NCI-H526 treated with DMSO at 0.1 percent for 48 hours (cell line): Measurements from ENCODE around the gene MIPOL1.

Source experiments
- DNase-seq: peaks from one replicate; lab custom pipeline; 2025; lab: John Stamatoyannopoulos, UW

MIPOL1 gene

DNA sequence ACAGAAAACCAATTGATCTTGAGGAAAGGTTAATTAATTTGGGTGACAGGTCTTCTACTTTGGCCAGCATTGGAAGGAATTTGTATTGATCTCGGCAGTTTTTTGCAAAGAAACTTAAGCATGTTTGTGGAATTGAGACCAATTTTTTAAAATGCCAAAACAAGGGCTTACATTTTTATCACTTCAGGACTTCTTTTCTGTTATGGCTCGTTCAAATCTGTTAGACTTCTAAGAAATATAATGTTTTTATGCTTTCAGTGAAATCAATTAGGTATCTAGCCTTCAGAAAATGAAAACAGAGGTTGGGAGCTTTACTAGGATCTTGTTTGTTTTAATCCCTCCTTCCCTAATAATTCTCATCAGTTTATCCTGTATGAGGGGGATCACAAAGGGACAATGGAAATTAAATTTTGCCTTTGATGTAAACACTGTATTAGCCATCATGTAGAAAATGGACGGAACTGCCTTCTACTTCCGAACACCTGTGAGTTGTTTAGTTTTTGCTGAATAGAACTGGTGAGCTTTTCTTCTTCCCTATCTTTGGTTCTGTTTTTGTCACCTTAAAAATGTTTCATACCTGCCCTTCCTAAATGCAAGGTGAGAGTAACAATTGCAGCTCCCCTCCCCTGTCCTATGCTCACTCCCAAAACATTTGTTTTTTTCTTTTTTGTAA lies 389.5 kb downstream of the MIPOL1 start:
- DNase-seq: no peak

DNA sequence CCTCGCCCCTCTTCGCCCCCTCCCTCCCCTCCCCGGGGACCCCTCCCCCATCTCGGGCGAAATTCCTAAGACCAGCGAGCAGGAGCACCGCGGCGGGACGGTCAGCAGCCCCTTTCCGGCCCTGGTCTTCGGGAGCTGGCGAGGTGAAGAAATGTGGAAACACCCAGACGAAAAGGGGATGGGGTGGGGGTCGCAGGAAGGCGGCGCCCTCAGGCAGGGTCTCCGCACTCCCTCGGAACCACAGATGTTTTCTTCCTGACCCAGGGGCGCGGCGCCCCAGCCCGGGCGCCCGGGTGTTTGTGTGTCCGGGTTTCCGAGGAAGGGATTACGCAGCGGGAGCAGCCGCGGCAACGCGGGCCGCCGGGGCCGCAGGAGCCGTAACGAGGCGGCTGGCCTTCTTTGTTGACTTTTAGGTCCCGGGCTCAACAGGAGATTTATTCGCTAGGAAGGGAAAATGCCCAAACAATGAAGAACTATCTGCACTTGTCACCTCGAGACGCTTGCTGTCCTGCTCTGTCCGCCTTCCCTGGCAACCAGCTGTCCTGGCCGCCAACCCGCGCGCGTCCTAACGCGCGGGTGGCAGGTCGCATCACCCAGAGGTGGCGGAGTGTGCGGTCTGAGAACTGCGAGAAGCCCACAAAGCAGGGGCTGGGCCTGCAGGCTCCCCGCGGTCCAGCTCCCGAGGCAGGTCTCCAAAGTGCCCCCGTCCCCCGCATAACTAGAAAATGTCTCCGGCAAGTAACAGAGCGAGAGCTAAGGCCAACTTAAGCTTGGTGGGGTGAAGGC lies 390.3 kb downstream of the MIPOL1 start:
- no peak for DNase-seq

DNA sequence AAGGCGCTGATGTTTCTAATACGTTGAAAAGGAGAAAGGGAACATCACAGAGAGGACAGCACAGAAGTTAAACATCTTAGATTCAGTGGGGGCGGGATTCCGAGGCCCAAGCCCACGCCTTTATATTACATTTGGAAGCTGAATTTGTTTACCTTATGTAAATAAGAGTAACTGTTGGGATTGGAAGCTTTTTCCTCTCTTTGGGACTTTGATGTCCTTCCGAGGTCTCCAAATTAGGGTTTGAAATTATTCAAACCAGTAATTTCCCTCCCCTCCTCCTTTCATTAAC lies 390.9 kb downstream of the MIPOL1 start:
- DNase-seq: peak; percentile 39

DNA sequence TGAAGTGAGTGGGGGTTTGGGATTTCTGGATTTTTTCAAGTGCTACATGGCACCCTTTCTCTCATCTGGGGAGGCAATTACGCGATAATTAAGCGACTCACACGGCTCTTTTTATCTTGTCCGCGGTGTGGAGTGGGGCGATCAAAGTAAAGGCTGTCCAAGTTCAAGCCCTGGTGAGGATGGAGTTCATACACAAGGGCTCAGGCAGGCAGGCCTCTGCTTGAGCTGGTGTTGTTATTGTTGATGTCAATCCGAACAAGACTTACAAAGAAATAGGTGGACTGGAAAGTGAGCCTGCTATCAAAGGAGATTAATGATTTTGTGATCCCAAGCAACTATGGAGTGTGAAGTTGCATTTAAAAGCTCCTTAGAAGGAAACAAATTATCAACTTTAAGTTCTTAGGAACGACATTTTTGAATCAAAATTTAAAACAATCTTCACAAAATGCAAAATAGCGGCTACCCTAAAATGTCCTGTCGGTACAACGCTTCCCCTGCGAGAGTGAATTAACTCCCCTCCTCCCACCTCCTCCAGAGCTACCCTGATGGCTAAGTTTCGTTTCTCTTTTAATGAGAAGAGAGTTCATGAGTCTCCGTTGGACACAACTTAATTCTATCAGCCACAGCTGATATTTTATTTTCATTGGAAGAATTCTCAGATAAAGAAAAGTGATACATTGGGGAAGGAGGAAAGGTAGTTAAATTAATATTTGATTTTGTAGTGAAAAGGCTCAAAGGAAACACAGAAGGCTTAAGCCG lies 391.4 kb downstream of the MIPOL1 start:
- no peak for DNase-seq

DNA sequence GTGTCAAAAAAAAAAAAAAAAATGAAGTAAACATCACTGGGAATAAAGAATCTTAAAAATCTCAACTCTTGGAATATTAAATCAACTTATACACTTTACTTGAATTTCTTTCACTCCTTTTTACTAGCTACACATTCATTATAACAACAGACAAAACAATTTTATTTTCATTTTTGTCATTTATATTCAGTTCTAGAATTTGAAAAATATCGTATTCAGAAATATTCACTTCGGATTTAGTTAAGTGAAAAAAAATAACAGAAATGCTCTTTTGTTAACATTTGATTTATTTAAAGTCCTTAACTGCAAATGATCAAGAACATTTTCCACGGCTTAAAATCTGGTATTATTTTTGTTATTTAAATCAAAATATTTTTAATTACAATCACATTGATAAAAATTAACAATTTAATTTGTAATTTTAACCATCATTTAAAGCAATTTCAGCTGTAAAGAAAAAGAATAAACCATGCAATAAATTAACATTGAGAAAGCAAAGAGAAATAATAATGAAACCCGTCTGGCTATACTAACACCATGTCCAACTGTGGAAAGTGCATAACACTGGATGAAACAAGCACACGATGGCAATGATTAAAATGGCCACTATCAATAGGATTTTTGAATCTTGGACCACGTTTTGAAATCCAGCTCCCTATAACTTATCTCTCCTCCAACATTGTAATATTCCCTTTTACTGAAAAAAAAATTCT lies 392.1 kb downstream of the MIPOL1 start:
- DNase-seq: no peak

DNA sequence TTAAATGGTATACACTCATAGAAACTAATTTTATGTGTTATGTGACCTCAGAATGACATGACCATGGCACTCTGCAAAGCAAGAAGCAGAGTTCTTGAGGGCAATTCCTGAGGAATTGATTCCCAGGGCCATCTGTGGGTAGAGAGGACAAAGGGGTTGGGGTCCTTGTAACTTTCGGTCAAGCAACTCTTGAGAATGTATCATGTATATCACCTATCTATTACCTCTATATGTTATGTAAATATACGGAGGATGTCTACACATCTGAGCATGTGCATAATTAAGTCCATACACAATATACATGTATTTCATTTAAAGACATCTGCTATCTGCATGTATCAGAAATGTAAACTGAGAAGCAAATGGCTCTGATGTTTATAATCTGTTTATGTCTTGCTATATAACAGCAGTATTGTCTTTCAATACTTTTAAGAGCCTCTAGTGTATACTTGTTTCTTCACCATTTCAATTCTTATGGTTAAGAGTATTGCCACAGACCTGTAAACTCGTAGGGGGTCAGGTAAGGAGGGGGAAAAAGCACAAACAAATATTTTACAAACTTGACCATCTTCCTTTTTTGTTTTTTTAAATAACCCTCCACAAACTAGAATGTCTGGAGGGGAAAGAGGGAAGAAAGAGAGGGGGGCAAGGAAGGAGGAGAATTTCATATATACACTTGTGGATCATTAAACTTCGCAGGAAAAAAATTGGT lies 392.8 kb downstream of the MIPOL1 start:
- DNase-seq: peak; percentile 61

GRCh38 chr14:37591311-37591940 lies 393.7 kb downstream of the MIPOL1 start:
- peak; percentile 72 for DNase-seq

DNA sequence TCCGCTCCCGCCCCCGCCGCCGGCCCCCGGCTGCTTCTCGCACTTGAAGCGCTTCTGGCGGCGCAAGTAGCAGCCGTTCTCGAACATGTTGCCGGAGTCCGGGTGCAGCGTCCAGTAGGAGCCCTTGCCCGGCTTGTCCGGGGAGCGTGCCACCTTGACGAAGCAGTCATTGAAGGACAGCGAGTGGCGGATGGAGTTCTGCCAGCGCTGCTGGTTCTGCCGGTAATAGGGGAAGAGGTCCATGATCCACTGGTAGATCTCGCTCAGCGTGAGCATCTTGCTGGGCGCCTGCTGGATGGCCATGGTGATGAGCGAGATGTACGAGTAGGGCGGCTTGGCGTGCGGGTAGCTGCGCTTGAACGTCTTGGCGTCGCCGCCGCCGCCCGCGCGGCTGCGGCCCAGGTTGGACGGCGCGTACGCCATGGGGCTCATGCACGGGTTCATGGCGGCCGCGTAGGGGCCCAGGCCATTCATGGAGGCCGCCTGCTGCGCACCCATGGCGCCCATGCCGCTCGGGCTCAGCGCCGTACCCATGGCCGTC lies 394.3 kb downstream of the MIPOL1 start:
- peak; percentile 67 for DNase-seq

DNA sequence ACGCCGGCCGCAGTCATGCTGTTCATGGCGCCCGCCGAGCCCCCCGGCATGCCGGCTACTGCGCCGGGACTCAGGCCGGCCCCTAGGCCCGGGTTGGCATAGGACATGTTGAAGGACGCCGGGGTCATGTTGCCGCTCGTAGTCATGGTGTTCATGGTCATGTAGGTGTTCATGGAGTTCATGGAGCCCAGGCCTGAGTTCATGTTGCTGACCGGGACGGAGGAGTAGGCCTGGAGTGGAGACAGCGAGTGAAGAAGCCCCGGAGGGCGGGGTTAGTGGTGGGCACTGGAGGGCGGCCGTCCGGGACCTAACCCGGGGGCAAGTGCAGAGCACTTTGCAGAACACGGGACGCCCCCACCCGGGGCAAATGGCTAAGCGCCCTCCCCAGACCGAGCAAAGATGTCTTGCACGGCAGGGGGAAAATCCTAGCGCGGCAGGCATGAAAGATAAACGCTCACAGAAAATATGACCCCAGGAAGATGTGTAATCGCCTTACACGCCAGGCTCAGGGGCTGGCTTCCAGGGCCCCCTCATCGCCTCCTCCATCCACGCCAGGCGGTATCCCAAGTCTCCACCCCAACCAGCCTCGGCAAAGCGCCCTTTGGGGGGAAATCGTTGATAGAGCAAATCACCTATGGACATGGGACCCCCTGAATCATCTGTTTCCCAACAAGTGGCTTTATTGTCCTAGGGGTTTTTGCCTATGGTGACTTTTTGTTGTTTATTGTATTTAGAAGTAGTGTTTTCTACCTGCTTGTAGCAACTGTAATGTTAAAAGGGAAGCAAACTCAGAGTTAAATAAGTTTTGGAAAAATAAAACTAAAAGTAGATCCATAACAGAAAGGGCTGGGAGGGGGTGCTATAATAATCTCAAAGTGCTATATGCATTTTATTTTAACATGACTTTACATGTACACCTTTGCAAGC lies 395.0 kb downstream of the MIPOL1 start:
- peak; percentile 27 for DNase-seq

GRCh38 chr14:37593511-37594237 lies 395.9 kb downstream of the MIPOL1 start:
- peak; percentile 71 for DNase-seq

DNA sequence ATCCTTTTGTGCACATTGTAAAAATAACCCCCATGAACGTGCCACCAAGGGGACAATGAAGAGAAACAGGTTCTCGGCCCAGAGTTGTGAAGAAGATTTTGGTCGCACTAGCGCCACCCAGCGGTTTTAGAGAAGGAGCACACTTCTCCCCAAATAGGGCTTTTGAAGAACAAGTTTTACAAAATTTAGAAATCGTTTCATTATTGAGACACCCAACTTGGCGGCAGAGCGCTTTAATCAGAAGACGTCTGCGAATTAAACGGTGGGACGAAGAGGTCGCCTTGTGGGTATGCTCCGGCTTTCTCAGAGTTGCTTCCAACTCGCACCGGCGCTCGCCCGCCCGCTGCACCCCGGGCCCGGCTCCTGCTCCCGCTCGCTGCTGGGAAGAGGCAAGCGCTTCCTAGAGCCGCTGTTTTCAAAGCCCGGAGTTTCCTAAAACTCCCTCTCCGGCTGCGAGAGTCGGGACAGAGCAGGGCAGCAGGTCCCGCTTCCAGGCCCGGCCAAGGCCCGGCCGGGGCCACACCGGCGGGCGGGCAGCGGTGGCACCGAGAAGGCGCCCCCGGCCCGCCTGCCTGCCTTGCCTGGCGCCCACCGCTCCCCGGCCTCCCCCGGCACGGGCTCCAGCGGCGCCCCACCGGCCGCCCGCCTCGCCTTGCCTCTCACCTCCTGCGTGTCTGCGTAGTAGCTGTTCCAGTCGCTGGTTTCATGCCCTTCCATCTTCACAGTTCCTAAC lies 396.7 kb downstream of the MIPOL1 start:
- DNase-seq: peak; percentile 89

DNA sequence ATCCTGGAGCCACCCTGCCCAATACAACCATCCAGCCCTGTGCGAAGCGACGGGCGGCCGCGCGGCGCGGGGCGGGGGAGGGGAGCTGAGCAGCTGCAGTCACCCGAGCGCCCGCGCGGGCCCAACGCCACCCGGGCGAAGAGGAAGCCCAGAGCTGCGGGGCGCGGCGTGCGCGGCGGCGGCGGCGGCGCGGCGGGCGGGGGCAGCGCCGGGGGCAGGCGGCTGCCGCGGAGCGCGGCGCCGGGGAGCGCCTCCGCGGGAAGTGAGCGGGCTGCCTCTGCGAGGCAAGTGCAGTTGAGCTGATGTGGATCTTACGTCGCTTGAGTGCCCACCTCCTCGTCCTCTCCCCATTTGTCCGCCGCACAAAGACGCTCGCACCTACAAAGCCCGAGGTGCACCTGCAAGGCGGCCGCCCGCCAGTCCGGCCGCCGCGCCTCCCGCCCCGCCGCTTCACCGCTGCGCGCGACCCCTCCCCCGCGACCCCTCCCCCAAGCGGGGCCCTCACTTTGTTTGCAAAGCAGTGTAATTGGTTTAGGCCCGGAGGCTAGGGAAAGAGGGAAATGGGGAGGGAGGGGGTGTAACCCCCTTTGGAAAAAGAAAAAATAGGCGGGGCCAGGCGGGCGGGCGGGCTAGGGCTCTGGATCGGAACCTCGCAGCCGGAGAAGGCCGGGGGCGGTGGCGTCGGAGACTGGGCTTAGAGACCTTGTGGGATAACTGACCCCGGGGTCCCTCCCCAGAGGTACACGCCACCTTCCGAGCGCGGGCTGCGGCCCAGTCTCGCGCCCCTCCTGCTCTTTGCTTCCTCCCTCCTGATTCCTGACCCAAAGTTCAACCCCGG lies 397.5 kb downstream of the MIPOL1 start, which contains the start of the genes FOXA1 and TTC6:
FOXA1 (minus strand) TSS at position 279 of the 838 bp plus-strand sequence; CDS start at position 2, 277 bp downstream.
TTC6 (plus strand) TSS at position 659 of the 838 bp plus-strand sequence. CDS start 26,436 bp downstream, outside the sequence.
- DNase-seq: peak; percentile 86

- DNase-seq: peak; percentile 93
These were observed 398.3 kb downstream of the MIPOL1 start for GRCh38 chr14:37595809-37596621.

GRCh38 chr14:37596790-37597472 lies 399.2 kb downstream of the MIPOL1 start:
- DNase-seq: peak; percentile 26

DNA sequence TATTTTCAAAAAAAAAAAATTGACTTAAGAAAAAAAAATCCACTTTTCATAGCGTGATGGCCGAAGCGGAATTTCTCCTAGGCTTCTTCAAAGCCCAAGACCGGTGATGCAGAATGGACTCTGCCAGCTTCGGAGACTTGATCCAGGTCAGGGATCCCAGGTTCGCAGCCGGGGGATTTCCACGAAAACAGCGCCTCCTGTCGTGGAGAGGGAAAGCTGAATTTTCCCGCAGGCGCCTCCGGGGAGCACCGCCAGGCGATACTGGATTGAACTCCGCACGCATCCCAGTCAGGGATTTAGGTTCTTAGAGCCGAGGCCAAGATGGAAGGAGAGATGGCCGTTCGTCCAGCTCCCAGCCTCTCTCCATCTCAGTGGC lies 399.8 kb downstream of the MIPOL1 start:
- DNase-seq: no peak
